ENCODE data around the gene PROS1. TPM values are rescaled to one million over a fixed set of nuclear protein-coding genes. Genes with fewer than 3 reads are reported as not detected.

PROS1 gene
- total RNA-seq, 1 experiment from 2014 or later = 1.7 TPM

GRCh38 chr3:93969997-93970396 is 3.7 kb downstream of the PROS1 start:
- ATAC-seq = no peak
- TF ChIP-seq TP53 (CRISPR knock-in tag; IDR thresholded peaks at IDR 0.05) (no peak), GRHL2 (CRISPR knock-in tag; IDR thresholded peaks at IDR 0.05; ENCODE audit: insufficient replicate concordance, severe bottlenecking) (no peak), JAZF1 (CRISPR knock-in tag; IDR thresholded peaks at IDR 0.05) (no peak), FOXP1 (CRISPR knock-in tag; IDR thresholded peaks at IDR 0.05; ENCODE audit: borderline replicate concordance) (no peak), ZNF138 (CRISPR knock-in tag; conservative IDR thresholded peaks at IDR 0.05) (no peak), CDX4 (CRISPR knock-in tag; IDR thresholded peaks at IDR 0.05; ENCODE audit: borderline replicate concordance) (no peak), ZNF671 (CRISPR knock-in tag; IDR thresholded peaks at IDR 0.05) (no peak), RORB (CRISPR knock-in tag; IDR thresholded peaks at IDR 0.05) (no peak), CBFB (CRISPR knock-in tag; IDR thresholded peaks at IDR 0.05; ENCODE audit: low read depth) (no peak), E2F4 (CRISPR knock-in tag; IDR thresholded peaks at IDR 0.05; ENCODE audit: borderline replicate concordance, low read depth) (no peak), ZNF219 (CRISPR knock-in tag; IDR thresholded peaks at IDR 0.05; ENCODE audit: borderline replicate concordance) (no peak), ZNF232 (CRISPR knock-in tag; IDR thresholded peaks at IDR 0.05) (no peak), PRDM15 (CRISPR knock-in tag; IDR thresholded peaks at IDR 0.05) (no peak), RELA (CRISPR knock-in tag; IDR thresholded peaks at IDR 0.05; ENCODE audit: borderline replicate concordance) (no peak), TEAD4 (CRISPR knock-in tag; IDR thresholded peaks at IDR 0.05) (no peak), NR2C2 (CRISPR knock-in tag; IDR thresholded peaks at IDR 0.05) (no peak), ZNF121 (CRISPR knock-in tag; IDR thresholded peaks at IDR 0.05) (no peak)
- TF ChIP-seq, protein P1, sequence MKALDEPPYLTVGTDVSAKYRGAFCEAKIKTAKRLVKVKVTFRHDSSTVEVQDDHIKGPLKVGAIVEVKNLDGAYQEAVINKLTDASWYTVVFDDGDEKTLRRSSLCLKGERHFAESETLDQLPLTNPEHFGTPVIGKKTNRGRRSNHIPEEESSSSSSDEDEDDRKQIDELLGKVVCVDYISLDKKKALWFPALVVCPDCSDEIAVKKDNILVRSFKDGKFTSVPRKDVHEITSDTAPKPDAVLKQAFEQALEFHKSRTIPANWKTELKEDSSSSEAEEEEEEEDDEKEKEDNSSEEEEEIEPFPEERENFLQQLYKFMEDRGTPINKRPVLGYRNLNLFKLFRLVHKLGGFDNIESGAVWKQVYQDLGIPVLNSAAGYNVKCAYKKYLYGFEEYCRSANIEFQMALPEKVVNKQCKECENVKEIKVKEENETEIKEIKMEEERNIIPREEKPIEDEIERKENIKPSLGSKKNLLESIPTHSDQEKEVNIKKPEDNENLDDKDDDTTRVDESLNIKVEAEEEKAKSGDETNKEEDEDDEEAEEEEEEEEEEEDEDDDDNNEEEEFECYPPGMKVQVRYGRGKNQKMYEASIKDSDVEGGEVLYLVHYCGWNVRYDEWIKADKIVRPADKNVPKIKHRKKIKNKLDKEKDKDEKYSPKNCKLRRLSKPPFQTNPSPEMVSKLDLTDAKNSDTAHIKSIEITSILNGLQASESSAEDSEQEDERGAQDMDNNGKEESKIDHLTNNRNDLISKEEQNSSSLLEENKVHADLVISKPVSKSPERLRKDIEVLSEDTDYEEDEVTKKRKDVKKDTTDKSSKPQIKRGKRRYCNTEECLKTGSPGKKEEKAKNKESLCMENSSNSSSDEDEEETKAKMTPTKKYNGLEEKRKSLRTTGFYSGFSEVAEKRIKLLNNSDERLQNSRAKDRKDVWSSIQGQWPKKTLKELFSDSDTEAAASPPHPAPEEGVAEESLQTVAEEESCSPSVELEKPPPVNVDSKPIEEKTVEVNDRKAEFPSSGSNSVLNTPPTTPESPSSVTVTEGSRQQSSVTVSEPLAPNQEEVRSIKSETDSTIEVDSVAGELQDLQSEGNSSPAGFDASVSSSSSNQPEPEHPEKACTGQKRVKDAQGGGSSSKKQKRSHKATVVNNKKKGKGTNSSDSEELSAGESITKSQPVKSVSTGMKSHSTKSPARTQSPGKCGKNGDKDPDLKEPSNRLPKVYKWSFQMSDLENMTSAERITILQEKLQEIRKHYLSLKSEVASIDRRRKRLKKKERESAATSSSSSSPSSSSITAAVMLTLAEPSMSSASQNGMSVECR (CRISPR knock-in tag; IDR thresholded peaks at IDR 0.05; ENCODE audit: borderline replicate concordance) = no peak
- peaks cover 34% of the 10 kb centered on the region for H3K9me3 Mint-ChIP-seq
- H3K27me3 Mint-ChIP-seq (ENCODE audit: low read depth) = peaks cover 24% of the 10 kb centered on the region
- H3K36me3 Mint-ChIP-seq = peaks cover 12% of the 10 kb centered on the region
- H3K27ac Mint-ChIP-seq = no peak overlapping the region
- peaks cover 10% of the 10 kb centered on the region for H3K4me1 Mint-ChIP-seq
- DNase-seq (ENCODE audit: low spot score) = no peak
- CTCF ChIA-PET = no interaction called here
- no peak overlapping the region for H3K4me3 Mint-ChIP-seq
- POLR2A ChIA-PET = no interaction called here
